Breast epithelium (tissue), 3 donors: ENCODE results near the gene CAMSAP1.

ENCODE experiments used
- CTCF ChIP-seq, 3 donors: fragments of 450-650 bp; IDR thresholded peaks; one replicate each; pipeline ENCODE4 v1.5.1; 2016 to 2017; ENCODE audit warnings: antibody characterized with exemption in 3 of 3, mild to moderate bottlenecking in 3 of 3, moderate library complexity in 3 of 3
- POLR2A ChIP-seq: fragments of 450-650 bp; IDR thresholded peaks from one replicate; pipeline ENCODE4 v1.6.1; 2016; ENCODE audit warnings: antibody characterized with exemption, mild to moderate bottlenecking, moderate library complexity

GRCh38 chr9:135896205-135896604 lies 11.1 kb downstream of the CAMSAP1 start:
- TF ChIP-seq POLR2A (no peak), CTCF (IDR thresholded peaks at IDR 0.05) (no peak)
